IPS-20b (cell line): ENCODE data around the gene CHRM3.

Experiments used
- H3K27ac ChIP-seq: one replicate; pipeline ENCODE4 v1.5.1; 2013; ENCODE audit warnings: low read length
- H3K27me3 ChIP-seq: 2 replicates; pipeline ENCODE4 v1.6.1; 2013; ENCODE audit warnings: mild to moderate bottlenecking, low read length, inconsistent platforms; ENCODE audit not compliant: insufficient read depth
- H3K36me3 ChIP-seq: 2 replicates; pipeline ENCODE4 v1.6.1; 2013; ENCODE audit warnings: low read depth, mild to moderate bottlenecking, inconsistent platforms, low read length, moderate library complexity; ENCODE audit not compliant: insufficient read depth
- H3K4me1 ChIP-seq: 2 replicates; pipeline ENCODE4 v1.6.1; 2013; ENCODE audit warnings: mild to moderate bottlenecking, control low read depth, inconsistent platforms, low read length, moderate library complexity; ENCODE audit not compliant: insufficient read depth
- H3K4me3 ChIP-seq: 2 replicates; pipeline ENCODE4 v1.5.1; 2013; ENCODE audit warnings: mild to moderate bottlenecking, low read length, inconsistent platforms
- H3K9ac ChIP-seq: 2 replicates; pipeline ENCODE4 v1.6.1; 2013; ENCODE audit warnings: low read depth, mild to moderate bottlenecking, inconsistent platforms, low read length, moderate library complexity
- H3K9me3 ChIP-seq: 2 replicates; pipeline ENCODE4 v1.6.1; 2013; ENCODE audit warnings: mild to moderate bottlenecking, low read depth, low read length, inconsistent platforms; ENCODE audit not compliant: insufficient read depth

The CHRM3 gene

GRCh38 chr1:239417986-239418640 is 31.7 kb downstream of the CHRM3 start:
- Histone ChIP-seq H3K9ac (no peak overlapping the region), H3K27ac (no peak overlapping the region)

DNA sequence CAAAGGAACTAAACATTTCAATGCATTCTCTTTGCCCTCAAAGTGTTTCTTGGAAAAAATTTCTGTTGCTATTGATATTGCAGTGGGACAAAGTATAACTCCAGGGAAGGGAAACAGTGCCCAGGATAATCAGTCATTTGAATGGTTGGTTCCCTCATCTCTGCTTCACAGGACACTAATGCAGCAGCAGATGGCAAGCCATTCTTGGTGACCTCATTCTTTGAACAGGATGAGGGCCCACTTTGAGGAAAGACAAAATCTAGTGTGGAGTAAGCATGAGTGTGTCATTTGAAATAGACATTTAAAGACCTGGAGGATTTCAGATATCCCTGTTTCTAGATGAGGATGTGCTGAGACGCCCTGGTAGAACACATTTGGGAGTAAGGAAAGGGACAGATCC is 32.3 kb downstream of the CHRM3 start:
- no peak overlapping the region for H3K27ac ChIP-seq
- no peaks in the 10 kb centered on the region for H3K36me3 ChIP-seq
- H3K4me1 ChIP-seq = no peaks in the 10 kb centered on the region
- no peaks in the 10 kb centered on the region for H3K9me3 ChIP-seq
- no peaks in the 10 kb centered on the region for H3K27me3 ChIP-seq
- H3K9ac ChIP-seq = no peak overlapping the region
- H3K4me3 ChIP-seq = no peak overlapping the region

More at GRCh38 chr1:239417986-239418640, 31.7 kb downstream of the CHRM3 start:
- no peaks in the 10 kb centered on the region for H3K27me3 ChIP-seq
- H3K4me1 ChIP-seq = no peaks in the 10 kb centered on the region
- no peaks in the 10 kb centered on the region for H3K9me3 ChIP-seq
- H3K4me3 ChIP-seq = no peak overlapping the region
- H3K36me3 ChIP-seq = no peaks in the 10 kb centered on the region

DNA sequence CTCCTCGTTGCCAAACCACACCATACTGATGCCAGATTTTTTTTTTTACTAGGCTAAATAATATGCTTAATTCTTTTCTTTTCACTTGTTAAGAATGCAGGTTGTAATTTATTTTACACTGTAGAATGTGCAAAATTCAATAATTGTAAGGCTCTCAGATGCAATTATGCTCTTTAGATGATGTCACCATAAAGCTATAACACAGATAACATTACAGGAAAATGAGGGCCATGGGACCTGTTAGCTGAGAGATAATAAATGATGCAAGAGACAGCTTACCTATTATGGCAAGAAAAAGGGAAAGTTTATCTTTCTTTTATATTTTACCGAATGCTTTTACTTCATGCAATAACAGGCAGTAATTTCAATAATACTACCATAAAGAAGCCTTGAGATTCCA is 35.4 kb downstream of the CHRM3 start:
- H3K36me3 ChIP-seq = no peaks in the 10 kb centered on the region
- H3K9me3 ChIP-seq = no peaks in the 10 kb centered on the region
- no peaks in the 10 kb centered on the region for H3K4me1 ChIP-seq

DNA sequence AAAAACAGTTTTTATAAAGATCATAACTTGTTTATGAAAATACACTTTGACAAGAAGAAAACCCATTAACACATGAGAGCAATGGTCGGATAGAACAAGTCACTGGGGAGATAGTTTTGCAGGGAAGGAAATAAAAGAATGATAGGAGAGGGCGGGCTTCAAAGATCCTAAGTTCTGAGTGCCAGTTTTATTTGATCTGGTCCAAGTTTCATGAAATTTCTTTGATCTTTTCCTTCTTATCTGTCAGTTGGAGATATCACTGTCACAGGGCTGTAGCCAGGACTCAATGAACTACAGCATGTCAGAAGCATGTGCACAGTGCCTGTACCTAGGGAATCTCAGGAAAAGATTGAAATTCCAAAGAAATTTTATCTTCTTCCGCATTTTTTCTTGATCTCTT is 36.5 kb downstream of the CHRM3 start:
- Histone ChIP-seq H3K27ac (no peak overlapping the region), H3K36me3 (no peaks in the 10 kb centered on the region), H3K9me3 (no peaks in the 10 kb centered on the region), H3K9ac (no peak overlapping the region), H3K4me1 (no peaks in the 10 kb centered on the region), H3K27me3 (no peaks in the 10 kb centered on the region), H3K4me3 (no peak overlapping the region)

More for the DNA sequence above, 35.4 kb downstream of the CHRM3 start:
- H3K27ac ChIP-seq = no peak overlapping the region
- H3K9ac ChIP-seq = no peak overlapping the region
- H3K27me3 ChIP-seq = no peaks in the 10 kb centered on the region
- no peak overlapping the region for H3K4me3 ChIP-seq

DNA sequence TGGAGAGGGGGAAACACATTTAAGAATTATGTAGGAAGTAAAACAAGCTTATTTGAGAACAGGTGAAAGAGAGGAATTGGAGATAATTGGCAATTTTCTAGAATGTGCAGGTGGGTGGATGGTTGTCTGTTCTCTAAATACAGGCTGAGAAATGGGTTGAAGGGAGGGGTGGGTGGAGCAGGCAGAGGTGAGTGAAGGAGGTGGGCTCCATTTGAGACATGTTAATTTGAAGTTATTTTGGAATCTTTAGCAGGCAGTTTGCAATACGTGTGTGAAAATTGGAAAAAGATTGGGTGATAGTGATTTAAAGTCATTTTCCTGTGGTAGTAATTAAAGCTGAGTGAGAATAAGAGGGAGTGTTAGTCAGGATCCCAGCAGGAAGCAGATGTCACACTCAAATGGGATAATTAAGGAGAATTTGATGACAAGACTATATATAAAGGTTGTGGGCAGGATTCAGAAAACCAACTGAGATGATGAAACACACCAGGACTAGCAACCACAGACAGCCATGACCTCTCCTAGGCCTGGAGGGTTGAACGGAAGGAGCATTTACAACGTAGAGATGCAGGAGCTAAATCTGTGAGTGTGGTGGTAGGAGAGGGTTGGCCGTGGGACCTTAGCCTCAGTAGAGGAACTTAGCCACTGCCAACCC is 40.6 kb downstream of the CHRM3 start:
- no peak overlapping the region for H3K4me3 ChIP-seq
- peaks cover 2% of the 10 kb centered on the region; the same call in 1 of the 2 replicates for H3K4me1 ChIP-seq
- H3K27ac ChIP-seq = no peak overlapping the region
- no peaks in the 10 kb centered on the region for H3K27me3 ChIP-seq
- H3K9me3 ChIP-seq = no peaks in the 10 kb centered on the region
- H3K36me3 ChIP-seq = no peaks in the 10 kb centered on the region
- H3K9ac ChIP-seq = no peak overlapping the region

DNA sequence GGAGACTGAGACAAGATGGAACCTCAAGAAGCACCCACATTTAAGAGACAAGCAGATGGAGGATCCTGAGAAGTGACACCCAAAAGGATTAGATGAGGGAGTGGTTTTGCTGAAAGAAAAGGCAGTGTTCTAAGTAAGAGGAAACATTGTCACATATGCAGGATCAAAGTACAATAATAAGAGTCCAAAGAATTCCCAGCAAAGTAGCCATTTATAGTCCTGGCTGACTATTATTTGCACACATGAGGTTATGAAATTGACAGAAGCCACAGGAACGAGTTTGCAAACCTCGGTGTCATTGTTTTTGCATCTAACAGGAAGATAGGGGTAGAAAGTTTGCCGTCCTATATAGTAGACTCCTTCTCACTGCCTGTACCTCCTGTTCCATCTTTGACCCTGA is 41.3 kb downstream of the CHRM3 start:
- no peaks in the 10 kb centered on the region for H3K27me3 ChIP-seq

GRCh38 chr1:239428120-239428710 is 41.8 kb downstream of the CHRM3 start:
- Histone ChIP-seq H3K9ac (no peak overlapping the region), H3K9me3 (no peaks in the 10 kb centered on the region), H3K27ac (no peak overlapping the region), H3K4me1 (peaks cover 2% of the 10 kb centered on the region; the same call in 1 of the 2 replicates), H3K4me3 (no peak overlapping the region), H3K27me3 (no peaks in the 10 kb centered on the region), H3K36me3 (no peaks in the 10 kb centered on the region)

More for the DNA sequence above, 41.3 kb downstream of the CHRM3 start:
- no peak overlapping the region for H3K9ac ChIP-seq
- peaks cover 2% of the 10 kb centered on the region; the same call in 1 of the 2 replicates for H3K4me1 ChIP-seq
- no peak overlapping the region for H3K27ac ChIP-seq
- H3K4me3 ChIP-seq = no peak overlapping the region
- H3K9me3 ChIP-seq = no peaks in the 10 kb centered on the region
- H3K36me3 ChIP-seq = no peaks in the 10 kb centered on the region

DNA sequence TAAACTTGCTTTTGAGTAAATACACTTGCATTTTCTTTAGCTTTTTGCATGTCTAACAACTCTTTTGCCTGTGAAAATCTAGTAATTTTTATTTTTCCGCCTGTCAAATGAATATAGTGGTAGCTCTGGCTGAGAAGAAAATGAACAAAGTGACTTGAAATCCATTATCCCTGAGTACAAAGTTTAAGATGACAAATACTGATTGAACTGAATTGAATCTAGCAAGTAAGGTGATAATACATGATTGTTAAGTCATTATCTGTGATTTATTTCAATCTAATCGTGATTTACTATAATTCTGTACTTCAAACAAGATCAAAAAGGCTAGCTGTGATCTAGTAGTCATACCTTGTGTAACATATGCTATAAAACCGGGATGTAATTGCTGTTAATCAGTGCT is 42.8 kb downstream of the CHRM3 start:
- Histone ChIP-seq H3K9me3 (no peaks in the 10 kb centered on the region), H3K36me3 (no peaks in the 10 kb centered on the region), H3K4me3 (no peak overlapping the region), H3K27me3 (no peaks in the 10 kb centered on the region), H3K4me1 (peaks cover 2% of the 10 kb centered on the region; the same call in 1 of the 2 replicates), H3K9ac (no peak overlapping the region), H3K27ac (no peak overlapping the region)

DNA sequence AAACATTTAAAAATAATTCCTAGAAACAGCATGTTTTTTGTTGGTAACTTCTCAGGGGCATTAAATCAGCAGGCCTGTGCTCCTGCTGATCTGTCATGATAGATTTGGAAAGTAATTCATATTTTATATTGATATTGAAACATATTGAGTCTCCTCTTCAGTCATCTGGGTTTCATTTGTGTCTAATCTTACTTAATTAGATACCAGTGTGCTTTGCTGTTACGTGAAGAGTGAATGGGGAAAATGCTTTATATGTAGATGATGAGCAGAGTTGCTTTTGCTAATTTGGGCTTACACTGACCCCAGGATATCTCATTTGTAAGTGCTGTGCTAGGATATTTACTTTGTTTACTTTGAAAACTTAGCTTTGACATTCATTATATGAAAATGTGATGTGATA is 45.9 kb downstream of the CHRM3 start:
- H3K9ac ChIP-seq = no peak overlapping the region
- H3K27ac ChIP-seq = no peak overlapping the region
- H3K4me1 ChIP-seq = peaks cover 2% of the 10 kb centered on the region; the same call in 1 of the 2 replicates
- no peak overlapping the region for H3K4me3 ChIP-seq
- H3K27me3 ChIP-seq = no peaks in the 10 kb centered on the region
- H3K9me3 ChIP-seq = no peaks in the 10 kb centered on the region
- H3K36me3 ChIP-seq = no peaks in the 10 kb centered on the region

DNA sequence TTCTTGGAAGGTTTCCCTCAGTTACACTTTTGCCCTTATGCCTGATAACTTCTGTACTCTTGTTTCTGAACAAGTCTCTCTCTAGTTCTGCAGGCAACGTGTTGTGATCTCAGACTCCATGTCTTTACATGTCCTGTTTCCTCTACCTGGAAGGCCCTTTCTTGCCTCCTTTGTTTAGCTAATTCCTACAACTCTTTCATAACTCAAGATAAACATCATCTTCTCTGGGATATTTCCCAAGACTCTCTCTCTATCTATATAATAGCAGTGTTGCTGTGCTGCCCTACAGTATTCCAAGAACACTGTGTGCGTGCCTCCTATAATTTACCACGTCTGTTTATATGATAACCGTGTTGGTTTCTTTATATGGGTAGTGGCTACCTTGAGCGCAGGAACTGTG is 47.8 kb downstream of the CHRM3 start:
- no peak overlapping the region for H3K9ac ChIP-seq
- no peaks in the 10 kb centered on the region for H3K9me3 ChIP-seq
- no peaks in the 10 kb centered on the region for H3K4me1 ChIP-seq
- no peak overlapping the region for H3K27ac ChIP-seq
- H3K4me3 ChIP-seq = no peak overlapping the region
- H3K36me3 ChIP-seq = no peaks in the 10 kb centered on the region
- no peaks in the 10 kb centered on the region for H3K27me3 ChIP-seq
